ENCODE data around the gene KLC1.

KLC1 gene

DNA sequence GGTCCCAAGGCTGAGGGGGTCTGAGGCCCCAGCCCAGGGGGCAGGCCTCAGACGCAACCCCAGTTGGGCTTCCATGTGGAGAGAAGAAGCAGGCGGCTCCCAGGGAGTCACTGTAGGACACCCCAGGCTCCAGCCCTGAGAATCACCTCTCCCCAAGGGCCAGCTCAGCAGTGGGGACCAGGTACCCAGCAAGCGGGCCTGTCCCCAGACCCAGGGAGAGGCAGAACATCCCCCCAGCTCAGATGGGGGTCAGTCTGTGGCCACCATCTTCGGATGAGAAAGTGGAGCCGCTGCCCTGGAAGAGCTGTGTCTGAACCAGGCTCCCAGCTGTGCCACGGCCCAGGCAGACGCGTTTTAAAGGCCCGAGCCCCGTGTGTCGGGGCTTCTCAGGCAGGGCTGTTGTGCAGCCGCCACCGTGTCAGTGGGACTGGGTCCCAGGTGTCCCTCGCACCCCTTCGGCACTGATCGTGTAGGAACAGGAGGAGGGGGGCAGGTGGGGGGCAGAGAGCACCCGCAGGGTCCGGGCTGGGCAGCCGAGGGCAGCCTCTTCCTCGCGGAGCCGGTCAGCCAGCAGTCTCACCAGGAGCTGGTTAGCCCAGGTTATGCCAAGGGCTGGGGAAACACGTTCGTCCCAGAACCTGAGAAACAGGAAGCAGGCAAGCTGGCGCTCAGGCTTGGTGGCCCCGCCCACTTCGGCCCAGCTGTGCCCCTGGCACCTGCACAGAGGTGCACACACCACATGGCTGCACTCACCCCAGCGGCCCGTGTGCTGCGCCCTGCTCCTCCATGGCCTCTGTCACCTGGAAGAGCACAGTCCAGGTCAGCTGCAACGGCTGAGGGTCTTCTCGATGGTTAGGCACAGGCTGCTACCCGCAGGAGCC, 69.6 kb downstream of the KLC1 start:
- CTCF ChIA-PET, result interaction anchor here (2.3 kb wide), 1 partner anchor 18 kb away, joined by 7 read pairs; no protein-coding TSS in a partner anchor

DNA sequence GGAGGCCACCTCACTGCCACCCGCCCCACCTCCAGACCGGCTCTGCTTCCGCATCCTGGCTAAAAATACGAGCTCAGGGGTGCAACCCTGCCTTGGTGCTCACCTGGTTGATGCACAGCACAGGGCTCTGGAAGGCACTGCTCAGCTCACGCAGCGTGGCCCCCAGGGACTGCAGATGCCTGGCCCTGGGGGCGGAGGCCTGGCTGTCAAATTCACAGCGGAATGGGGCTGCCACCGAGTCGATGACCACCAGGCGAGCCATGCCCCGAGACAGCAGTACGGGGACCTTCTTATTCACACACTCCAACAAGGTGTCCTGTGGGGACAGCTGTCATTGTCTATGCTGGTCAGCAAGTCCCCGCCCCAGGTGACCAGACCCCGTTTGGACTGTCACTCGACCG, 70.2 kb downstream of the KLC1 start:
- no peak for DNase-seq (ENCODE audit: extremely low spot score)
- CTCF ChIA-PET, result no interaction called here
- POLR2A ChIA-PET, result no interaction called here
- TF ChIP-seq, protein P1, sequence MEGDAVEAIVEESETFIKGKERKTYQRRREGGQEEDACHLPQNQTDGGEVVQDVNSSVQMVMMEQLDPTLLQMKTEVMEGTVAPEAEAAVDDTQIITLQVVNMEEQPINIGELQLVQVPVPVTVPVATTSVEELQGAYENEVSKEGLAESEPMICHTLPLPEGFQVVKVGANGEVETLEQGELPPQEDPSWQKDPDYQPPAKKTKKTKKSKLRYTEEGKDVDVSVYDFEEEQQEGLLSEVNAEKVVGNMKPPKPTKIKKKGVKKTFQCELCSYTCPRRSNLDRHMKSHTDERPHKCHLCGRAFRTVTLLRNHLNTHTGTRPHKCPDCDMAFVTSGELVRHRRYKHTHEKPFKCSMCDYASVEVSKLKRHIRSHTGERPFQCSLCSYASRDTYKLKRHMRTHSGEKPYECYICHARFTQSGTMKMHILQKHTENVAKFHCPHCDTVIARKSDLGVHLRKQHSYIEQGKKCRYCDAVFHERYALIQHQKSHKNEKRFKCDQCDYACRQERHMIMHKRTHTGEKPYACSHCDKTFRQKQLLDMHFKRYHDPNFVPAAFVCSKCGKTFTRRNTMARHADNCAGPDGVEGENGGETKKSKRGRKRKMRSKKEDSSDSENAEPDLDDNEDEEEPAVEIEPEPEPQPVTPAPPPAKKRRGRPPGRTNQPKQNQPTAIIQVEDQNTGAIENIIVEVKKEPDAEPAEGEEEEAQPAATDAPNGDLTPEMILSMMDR (IDR thresholded peaks at IDR 0.05; ENCODE audit: control extremely low read depth, extremely low read depth, low read depth, missing control alignments), result no peak

More for the DNA sequence above, 69.6 kb downstream of the KLC1 start:
- TF ChIP-seq, protein P1 (IDR thresholded peaks at IDR 0.05; ENCODE audit: control extremely low read depth, extremely low read depth, low read depth, missing control alignments), result no peak
- POLR2A ChIA-PET, result no interaction called here
- no peak for DNase-seq (ENCODE audit: extremely low spot score)

DNA sequence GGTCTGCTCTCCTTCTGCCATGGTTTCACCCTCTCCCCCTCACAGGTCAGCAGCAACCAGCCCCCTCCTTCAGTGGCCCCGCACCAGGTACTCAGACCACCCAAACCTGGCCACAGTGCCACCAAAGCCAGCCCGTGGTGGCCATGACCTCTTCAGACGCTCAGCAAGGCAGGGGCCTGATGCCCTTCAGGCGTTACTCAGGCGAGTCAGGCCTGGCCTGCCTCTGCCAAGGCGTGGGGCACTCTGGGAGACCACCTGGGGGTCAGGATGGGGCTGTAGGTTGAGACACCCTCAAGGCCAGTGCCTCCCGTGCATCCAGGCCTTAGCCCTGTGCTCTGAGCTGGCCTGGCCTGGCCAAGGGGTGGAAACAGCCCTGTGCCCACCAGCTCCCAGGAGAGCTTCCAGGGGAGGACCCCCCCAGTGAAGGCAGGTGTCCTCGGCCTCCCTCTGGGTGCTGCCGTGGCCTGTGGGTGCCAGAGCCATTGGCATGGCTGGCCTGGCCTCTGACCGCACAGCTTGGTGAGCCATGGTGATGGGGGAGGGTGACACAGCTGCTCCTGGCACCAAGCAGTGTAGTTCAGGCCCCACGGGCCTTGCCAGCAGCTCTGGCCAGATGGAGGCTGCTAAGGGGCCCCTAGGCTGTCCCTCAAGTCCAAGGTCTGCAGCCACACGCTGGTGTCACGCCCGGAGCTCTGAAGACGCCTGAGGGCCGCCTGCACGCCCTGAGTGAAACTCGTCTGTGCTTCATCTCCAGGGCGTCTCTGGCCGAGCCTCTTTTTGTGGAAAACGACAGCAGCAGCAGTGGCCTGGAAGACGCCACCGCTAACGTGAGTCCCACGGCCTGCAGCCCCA, 71.1 kb downstream of the KLC1 start:
- POLR2A ChIA-PET, result no interaction called here
- TF ChIP-seq, protein P1 (IDR thresholded peaks at IDR 0.05; ENCODE audit: control extremely low read depth, extremely low read depth, low read depth, missing control alignments), result no peak
- no peak for DNase-seq (ENCODE audit: extremely low spot score)
- CTCF ChIA-PET, result interaction anchor here (1.2 kb wide), 1 partner anchor 20 kb away, joined by 5 read pairs; no protein-coding TSS in a partner anchor

DNA sequence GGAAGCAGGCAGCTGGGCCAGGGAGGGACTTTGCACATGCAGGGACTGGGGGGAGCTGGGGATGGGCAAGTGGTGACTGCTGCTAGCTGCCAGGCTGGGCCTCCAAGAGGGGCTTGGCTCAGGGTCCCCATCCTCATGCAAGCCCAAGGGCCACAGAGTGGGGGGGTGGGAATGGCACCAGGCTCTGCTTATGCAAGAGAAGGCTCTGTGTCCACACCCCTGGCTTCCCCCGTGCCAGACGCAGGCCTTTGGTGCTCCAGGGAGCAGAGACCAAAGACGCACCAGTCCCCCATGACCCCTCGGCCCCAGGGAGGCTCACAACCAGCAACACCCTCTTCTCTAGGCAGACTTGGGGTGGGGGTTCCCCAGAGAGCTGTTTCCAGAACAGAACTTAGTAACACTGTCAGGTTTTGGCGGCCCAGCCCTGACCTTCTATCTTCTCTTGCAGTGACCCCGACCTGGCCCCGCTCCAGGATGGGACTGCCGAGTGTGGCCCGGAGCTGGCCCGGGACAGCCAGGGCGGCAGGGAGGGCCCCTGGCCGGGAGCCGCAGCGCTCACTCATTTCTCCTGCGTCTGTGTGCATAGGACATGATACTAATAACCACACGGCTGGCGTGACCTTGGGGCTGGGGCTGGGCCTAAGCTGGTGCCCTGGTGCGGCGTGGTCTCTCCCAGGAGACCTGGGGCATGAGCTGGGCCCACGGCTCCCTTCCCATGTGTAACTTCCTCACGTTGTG, 71.9 kb downstream of the KLC1 start:
- POLR2A ChIA-PET, result no interaction called here

DNA sequence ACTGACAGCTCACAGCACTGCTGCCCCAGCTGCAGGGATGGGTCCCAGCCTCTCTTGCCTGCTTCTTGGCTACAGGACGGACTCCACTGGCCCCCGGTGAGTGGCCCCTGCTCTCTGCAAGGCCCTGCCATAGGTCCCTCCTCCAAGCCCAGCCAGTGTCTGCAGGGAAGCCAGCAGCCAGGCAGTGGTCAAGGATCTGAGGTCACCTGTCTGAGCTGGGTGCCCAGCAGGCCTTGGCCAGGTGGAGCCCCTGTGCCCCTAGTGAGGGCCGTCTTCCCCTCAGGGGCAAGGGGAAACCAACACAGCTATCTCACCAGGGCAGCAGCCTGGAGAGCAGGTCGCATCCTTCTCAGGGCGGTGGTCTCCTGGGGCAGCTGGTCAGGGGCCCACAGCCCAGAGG, 73.1 kb downstream of the KLC1 start:
- DNase-seq (ENCODE audit: extremely low spot score), result no peak
- POLR2A ChIA-PET, result interaction anchor here (0.5 kb wide), 1 partner anchor 47 kb away, joined by 3 read pairs; no protein-coding TSS in a partner anchor
- CTCF ChIA-PET, result interaction anchor here (1.5 kb wide), 1 partner anchor 17 kb away, joined by 3 read pairs; no protein-coding TSS in a partner anchor
- TF ChIP-seq, protein P1 (IDR thresholded peaks at IDR 0.05; ENCODE audit: control extremely low read depth, extremely low read depth, low read depth, missing control alignments), result no peak

More for the DNA sequence above, 71.9 kb downstream of the KLC1 start:
- no peak for DNase-seq (ENCODE audit: extremely low spot score)
- TF ChIP-seq, protein P1 (IDR thresholded peaks at IDR 0.05; ENCODE audit: control extremely low read depth, extremely low read depth, low read depth, missing control alignments), result no peak
- CTCF ChIA-PET, result interaction anchor here (1.2 kb wide), 1 partner anchor 21 kb away, joined by 5 read pairs; no protein-coding TSS in a partner anchor

Data from GM10248 (cell line).